OCI-LY1 (cell line): ENCODE results near the gene SFXN1.

ENCODE experiments used
- EZH2 ChIP-seq: fragments of 200-600 bp; sonication (generic), shearing (Covaris generic); IDR thresholded peaks from 2 replicates; pipeline ENCODE4 v1.8.0; 2017; ENCODE audit warnings: borderline replicate concordance, mixed run types, mild to moderate bottlenecking, antibody characterized with exemption, low read length, moderate library complexity, mixed read lengths
- TF ChIP-seq, protein P1 (sequence below): fragments of 200-600 bp; sonication (generic), shearing (Covaris generic); IDR thresholded peaks from 2 replicates; pipeline ENCODE4 v1.5.1; 2017; ENCODE audit warnings: mild to moderate bottlenecking, antibody characterized with exemption, low read length, moderate library complexity, mixed read lengths

DNA sequence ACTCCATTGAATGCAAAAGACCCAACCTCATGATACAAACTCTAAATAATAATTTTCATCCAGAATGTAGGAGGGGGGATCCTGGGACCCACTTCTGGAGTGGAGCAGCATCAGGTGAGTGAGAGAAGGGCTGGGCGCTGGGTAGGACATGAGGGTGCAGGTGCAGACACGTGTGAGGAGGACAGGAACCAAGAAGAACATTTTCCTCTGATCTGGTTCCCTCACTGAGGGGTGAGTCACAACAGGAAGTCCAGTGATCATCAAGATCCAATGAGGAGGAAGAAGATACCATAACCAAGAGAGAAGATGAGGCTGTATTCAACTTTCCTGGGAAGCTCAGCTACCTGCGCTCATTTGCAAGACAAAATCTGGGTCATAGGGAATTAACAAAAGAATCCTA is 57.4 kb downstream of the SFXN1 start:
- TF ChIP-seq, protein P1, sequence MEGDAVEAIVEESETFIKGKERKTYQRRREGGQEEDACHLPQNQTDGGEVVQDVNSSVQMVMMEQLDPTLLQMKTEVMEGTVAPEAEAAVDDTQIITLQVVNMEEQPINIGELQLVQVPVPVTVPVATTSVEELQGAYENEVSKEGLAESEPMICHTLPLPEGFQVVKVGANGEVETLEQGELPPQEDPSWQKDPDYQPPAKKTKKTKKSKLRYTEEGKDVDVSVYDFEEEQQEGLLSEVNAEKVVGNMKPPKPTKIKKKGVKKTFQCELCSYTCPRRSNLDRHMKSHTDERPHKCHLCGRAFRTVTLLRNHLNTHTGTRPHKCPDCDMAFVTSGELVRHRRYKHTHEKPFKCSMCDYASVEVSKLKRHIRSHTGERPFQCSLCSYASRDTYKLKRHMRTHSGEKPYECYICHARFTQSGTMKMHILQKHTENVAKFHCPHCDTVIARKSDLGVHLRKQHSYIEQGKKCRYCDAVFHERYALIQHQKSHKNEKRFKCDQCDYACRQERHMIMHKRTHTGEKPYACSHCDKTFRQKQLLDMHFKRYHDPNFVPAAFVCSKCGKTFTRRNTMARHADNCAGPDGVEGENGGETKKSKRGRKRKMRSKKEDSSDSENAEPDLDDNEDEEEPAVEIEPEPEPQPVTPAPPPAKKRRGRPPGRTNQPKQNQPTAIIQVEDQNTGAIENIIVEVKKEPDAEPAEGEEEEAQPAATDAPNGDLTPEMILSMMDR = no peak
- no peak for TF ChIP-seq EZH2
